ENCODE results near the gene BIN1.

BIN1 gene

GRCh38 chr2:127057371-127058245, 49.3 kb downstream of the BIN1 start:
- DNase-seq (ENCODE audit: low read depth) = no peak

GRCh38 chr2:127056631-127057370, 50.2 kb downstream of the BIN1 start:
- no peak for DNase-seq (ENCODE audit: low read depth)

DNA sequence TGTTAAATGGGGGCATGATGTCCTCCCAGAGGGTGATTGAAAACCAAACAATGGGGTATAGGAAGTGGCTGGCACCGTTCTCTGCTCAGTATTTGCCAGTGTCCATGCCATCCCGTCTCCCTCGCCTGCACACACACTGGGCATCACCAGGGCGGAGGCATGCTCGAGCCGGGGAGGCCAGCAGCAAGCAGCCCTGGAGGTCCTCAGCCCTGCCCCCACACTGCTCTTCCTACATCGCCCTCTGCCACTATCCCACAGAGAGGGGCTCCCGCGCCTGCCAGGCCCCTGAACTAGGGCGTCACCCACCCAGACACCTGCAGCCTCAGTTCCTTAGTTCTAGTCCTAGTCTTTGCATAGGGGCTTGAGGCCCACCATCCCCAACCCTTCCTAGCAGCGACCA, 50.9 kb downstream of the BIN1 start:
- DNase-seq (ENCODE audit: low read depth) = no peak

DNA sequence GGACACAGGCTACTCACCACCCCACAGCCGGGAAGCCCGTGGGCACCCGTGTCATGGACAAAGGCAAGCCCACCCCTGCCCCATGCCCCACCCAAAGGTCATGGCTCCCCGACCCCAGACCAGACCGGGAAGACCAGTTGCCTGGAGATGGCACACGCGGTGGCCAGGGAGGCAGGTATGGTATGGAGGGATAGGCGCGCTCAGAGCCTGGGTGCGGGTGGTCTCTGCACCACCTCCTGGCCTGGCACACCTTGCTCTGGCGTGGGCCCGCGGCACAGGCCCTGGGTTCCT, 51.2 kb downstream of the BIN1 start:
- DNase-seq (ENCODE audit: low read depth) = no peak

- no peak for DNase-seq (ENCODE audit: low read depth)
These were observed 51.8 kb downstream of the BIN1 start for GRCh38 chr2:127054996-127055785.

GRCh38 chr2:127054604-127054930, 52.4 kb downstream of the BIN1 start:
- no peak for DNase-seq (ENCODE audit: low read depth)

- DNase-seq (ENCODE audit: low read depth) = no peak
These were observed 53.0 kb downstream of the BIN1 start for GRCh38 chr2:127053731-127054603.

- DNase-seq (ENCODE audit: low read depth) = no peak
These were observed 53.9 kb downstream of the BIN1 start for GRCh38 chr2:127052771-127053691.

DNA sequence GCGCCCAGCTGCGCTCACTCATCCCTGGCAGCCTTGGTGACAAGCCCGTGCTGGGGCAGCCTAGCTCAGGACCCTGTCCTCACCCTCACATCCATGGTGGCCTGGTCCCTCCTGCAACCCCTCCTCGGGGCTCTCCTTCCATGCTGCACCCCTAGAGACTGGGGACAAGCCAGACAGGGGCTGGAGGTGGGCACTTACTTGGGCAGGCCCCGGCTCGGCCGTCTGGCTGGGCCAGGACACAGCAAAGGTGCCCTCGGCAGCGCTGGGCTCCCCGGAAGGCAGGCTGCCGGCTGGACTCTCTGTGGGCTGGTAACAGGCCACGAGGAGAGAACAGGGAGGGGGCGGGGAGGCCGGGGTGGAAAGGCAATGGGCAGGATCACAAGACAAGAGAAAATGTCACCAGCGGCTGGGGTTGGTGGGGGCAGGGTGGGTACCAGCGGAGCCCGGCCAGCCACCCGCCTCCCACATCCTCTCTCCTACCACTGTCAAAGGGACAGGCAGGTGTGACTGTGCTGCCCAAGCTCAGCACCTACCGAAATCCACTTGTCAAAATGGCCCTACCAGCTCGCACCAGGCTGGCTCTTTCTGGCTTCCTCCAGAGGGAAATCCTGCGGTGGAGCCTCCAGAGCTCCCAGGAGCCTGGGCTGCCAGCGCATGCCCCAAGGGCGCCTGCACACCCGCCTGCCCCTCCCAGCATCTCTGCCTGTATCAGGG, 54.7 kb downstream of the BIN1 start:
- DNase-seq (ENCODE audit: low read depth) = no peak

GRCh38 chr2:127051116-127052056, 55.6 kb downstream of the BIN1 start:
- no peak for DNase-seq (ENCODE audit: low read depth)

GRCh38 chr2:127050803-127051115, 56.2 kb downstream of the BIN1 start:
- DNase-seq (ENCODE audit: low read depth) = no peak

- DNase-seq (ENCODE audit: low read depth) = peak; percentile 27
These were observed 56.8 kb downstream of the BIN1 start for GRCh38 chr2:127049927-127050802.

- no peak for DNase-seq (ENCODE audit: low read depth)
These were observed 57.7 kb downstream of the BIN1 start for GRCh38 chr2:127048969-127049897.

DNA sequence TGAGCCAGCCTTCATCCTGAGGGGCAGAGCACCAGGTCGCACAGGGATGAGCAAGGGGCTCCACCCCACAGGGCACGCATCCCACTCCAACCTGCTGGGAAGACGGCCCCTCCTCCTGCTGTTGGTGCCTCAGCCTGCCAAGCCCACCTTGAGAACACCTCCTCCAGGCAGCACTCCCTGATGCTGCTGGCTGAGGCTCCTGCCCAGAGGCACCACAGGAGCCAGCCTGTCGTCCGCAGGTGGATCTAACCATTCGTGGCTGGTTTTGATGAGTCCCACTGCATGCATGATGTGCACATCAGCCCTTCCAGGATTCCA, 58.4 kb downstream of the BIN1 start:
- DNase-seq (ENCODE audit: low read depth) = no peak

GRCh38 chr2:127047716-127048617, 59.0 kb downstream of the BIN1 start:
- DNase-seq (ENCODE audit: low read depth) = no peak

- DNase-seq (ENCODE audit: low read depth) = no peak
These were observed 59.9 kb downstream of the BIN1 start for GRCh38 chr2:127047054-127047453.

All from iris pigment epithelial cell (primary cell).